ENCODE measurements around the gene CENPE.

CENPE gene

DNA sequence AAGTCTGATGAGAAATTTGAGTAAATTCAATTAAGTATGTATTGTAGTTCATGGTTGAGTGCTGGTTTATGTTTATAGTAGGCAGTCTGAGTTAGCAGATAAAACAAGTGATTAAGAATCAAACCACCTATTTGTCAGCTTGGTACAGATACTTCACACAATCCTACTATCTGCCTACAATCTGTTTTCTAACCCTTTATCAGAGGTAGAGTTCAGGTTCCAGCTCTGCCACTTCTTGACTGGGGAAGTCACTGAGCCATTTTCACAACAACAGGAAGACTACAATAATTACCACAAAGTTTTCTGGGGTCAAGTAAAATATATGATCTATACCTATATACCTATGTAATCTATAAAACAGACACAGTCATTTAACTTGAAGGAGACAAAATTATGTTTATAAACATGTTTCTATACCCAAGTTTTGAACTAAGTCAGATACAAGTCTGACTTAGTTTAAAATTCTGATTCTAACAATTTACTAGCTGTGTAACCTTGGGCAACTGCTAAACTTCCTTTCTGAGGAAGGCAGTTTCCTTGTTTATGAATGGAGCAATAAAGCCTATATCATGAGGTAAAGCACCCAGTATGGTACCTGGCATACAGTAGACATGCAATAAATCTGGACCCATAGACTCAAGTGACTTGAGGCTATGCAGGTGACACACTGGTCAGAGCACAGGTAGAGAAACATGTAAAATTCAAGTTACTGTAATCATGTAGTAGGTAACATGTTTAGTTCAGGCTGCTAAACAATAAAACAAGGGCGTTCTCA, 61.3 kb downstream of the CENPE start:
- Histone ChIP-seq H3K9me3 (ENCODE audit: control insufficient read depth, insufficient read depth, low read depth, low read length) (no peaks in the 10 kb centered on the region), H3K27ac (ENCODE audit: extremely low read depth, low read depth, low read length) (no peak overlapping the region), H3K4me3 (ENCODE audit: low read depth, low read length) (no peak overlapping the region), H3K4me1 (ENCODE audit: control insufficient read depth, insufficient read depth, low read length) (no peaks in the 10 kb centered on the region), H3K36me3 (ENCODE audit: control insufficient read depth in 2 of 2, insufficient read depth in 1 of 2, low read length in 2 of 2) (peaks cover 21 to 81% of the 10 kb centered on the region in 2 experiments)
- no peak for TF ChIP-seq ZNF571 (tag by site-specific recombination; IDR thresholded peaks at IDR 0.05)
- TF ChIP-seq, protein P1, sequence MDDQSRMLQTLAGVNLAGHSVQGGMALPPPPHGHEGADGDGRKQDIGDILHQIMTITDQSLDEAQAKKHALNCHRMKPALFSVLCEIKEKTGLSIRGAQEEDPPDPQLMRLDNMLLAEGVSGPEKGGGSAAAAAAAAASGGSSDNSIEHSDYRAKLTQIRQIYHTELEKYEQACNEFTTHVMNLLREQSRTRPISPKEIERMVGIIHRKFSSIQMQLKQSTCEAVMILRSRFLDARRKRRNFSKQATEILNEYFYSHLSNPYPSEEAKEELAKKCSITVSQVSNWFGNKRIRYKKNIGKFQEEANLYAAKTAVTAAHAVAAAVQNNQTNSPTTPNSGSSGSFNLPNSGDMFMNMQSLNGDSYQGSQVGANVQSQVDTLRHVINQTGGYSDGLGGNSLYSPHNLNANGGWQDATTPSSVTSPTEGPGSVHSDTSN (CRISPR knock-in tag; IDR thresholded peaks at IDR 0.05): no peak
- no peak for TF ChIP-seq ZNF777 (tag by site-specific recombination; IDR thresholded peaks at IDR 0.05; ENCODE audit: borderline replicate concordance)
- TF ChIP-seq ZNF747 (tag by site-specific recombination; IDR thresholded peaks at IDR 0.05): no peak
- TF ChIP-seq YY1 (tag by site-specific recombination; IDR thresholded peaks at IDR 0.05): no peak
- TF ChIP-seq ZNF10 (tag by site-specific recombination; IDR thresholded peaks at IDR 0.05): no peak
- no peak for TF ChIP-seq ZNF664 (tag by site-specific recombination; IDR thresholded peaks at IDR 0.05)
- TF ChIP-seq ZFP69B (tag by site-specific recombination; IDR thresholded peaks at IDR 0.05): no peak
- TF ChIP-seq, protein P2, sequence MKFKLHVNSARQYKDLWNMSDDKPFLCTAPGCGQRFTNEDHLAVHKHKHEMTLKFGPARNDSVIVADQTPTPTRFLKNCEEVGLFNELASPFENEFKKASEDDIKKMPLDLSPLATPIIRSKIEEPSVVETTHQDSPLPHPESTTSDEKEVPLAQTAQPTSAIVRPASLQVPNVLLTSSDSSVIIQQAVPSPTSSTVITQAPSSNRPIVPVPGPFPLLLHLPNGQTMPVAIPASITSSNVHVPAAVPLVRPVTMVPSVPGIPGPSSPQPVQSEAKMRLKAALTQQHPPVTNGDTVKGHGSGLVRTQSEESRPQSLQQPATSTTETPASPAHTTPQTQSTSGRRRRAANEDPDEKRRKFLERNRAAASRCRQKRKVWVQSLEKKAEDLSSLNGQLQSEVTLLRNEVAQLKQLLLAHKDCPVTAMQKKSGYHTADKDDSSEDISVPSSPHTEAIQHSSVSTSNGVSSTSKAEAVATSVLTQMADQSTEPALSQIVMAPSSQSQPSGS (tag by site-specific recombination; IDR thresholded peaks at IDR 0.05; ENCODE audit: low read depth): no peak
- TF ChIP-seq, protein P3, sequence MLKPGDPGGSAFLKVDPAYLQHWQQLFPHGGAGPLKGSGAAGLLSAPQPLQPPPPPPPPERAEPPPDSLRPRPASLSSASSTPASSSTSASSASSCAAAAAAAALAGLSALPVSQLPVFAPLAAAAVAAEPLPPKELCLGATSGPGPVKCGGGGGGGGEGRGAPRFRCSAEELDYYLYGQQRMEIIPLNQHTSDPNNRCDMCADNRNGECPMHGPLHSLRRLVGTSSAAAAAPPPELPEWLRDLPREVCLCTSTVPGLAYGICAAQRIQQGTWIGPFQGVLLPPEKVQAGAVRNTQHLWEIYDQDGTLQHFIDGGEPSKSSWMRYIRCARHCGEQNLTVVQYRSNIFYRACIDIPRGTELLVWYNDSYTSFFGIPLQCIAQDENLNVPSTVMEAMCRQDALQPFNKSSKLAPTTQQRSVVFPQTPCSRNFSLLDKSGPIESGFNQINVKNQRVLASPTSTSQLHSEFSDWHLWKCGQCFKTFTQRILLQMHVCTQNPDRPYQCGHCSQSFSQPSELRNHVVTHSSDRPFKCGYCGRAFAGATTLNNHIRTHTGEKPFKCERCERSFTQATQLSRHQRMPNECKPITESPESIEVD (tag by site-specific recombination; IDR thresholded peaks at IDR 0.05): no peak
- no peak for TF ChIP-seq ZNF37A (tag by site-specific recombination; IDR thresholded peaks at IDR 0.05)
- no peak for TF ChIP-seq ZNF521 (tag by site-specific recombination; IDR thresholded peaks at IDR 0.05)
- TF ChIP-seq, protein P4, sequence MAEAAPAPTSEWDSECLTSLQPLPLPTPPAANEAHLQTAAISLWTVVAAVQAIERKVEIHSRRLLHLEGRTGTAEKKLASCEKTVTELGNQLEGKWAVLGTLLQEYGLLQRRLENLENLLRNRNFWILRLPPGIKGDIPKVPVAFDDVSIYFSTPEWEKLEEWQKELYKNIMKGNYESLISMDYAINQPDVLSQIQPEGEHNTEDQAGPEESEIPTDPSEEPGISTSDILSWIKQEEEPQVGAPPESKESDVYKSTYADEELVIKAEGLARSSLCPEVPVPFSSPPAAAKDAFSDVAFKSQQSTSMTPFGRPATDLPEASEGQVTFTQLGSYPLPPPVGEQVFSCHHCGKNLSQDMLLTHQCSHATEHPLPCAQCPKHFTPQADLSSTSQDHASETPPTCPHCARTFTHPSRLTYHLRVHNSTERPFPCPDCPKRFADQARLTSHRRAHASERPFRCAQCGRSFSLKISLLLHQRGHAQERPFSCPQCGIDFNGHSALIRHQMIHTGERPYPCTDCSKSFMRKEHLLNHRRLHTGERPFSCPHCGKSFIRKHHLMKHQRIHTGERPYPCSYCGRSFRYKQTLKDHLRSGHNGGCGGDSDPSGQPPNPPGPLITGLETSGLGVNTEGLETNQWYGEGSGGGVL (tag by site-specific recombination; IDR thresholded peaks at IDR 0.05): no peak
- TF ChIP-seq, protein P5, sequence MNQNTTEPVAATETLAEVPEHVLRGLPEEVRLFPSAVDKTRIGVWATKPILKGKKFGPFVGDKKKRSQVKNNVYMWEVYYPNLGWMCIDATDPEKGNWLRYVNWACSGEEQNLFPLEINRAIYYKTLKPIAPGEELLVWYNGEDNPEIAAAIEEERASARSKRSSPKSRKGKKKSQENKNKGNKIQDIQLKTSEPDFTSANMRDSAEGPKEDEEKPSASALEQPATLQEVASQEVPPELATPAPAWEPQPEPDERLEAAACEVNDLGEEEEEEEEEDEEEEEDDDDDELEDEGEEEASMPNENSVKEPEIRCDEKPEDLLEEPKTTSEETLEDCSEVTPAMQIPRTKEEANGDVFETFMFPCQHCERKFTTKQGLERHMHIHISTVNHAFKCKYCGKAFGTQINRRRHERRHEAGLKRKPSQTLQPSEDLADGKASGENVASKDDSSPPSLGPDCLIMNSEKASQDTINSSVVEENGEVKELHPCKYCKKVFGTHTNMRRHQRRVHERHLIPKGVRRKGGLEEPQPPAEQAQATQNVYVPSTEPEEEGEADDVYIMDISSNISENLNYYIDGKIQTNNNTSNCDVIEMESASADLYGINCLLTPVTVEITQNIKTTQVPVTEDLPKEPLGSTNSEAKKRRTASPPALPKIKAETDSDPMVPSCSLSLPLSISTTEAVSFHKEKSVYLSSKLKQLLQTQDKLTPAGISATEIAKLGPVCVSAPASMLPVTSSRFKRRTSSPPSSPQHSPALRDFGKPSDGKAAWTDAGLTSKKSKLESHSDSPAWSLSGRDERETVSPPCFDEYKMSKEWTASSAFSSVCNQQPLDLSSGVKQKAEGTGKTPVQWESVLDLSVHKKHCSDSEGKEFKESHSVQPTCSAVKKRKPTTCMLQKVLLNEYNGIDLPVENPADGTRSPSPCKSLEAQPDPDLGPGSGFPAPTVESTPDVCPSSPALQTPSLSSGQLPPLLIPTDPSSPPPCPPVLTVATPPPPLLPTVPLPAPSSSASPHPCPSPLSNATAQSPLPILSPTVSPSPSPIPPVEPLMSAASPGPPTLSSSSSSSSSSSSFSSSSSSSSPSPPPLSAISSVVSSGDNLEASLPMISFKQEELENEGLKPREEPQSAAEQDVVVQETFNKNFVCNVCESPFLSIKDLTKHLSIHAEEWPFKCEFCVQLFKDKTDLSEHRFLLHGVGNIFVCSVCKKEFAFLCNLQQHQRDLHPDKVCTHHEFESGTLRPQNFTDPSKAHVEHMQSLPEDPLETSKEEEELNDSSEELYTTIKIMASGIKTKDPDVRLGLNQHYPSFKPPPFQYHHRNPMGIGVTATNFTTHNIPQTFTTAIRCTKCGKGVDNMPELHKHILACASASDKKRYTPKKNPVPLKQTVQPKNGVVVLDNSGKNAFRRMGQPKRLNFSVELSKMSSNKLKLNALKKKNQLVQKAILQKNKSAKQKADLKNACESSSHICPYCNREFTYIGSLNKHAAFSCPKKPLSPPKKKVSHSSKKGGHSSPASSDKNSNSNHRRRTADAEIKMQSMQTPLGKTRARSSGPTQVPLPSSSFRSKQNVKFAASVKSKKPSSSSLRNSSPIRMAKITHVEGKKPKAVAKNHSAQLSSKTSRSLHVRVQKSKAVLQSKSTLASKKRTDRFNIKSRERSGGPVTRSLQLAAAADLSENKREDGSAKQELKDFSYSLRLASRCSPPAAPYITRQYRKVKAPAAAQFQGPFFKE (tag by site-specific recombination; IDR thresholded peaks at IDR 0.05; ENCODE audit: borderline replicate concordance): no peak
- no peak for TF ChIP-seq ZNF169 (tag by site-specific recombination; IDR thresholded peaks at IDR 0.05)
- TF ChIP-seq OVOL3 (tag by site-specific recombination; IDR thresholded peaks at IDR 0.05): no peak
- TF ChIP-seq ZNF23 (tag by site-specific recombination; IDR thresholded peaks at IDR 0.05; ENCODE audit: borderline replicate concordance): no peak
- TF ChIP-seq, protein P6, sequence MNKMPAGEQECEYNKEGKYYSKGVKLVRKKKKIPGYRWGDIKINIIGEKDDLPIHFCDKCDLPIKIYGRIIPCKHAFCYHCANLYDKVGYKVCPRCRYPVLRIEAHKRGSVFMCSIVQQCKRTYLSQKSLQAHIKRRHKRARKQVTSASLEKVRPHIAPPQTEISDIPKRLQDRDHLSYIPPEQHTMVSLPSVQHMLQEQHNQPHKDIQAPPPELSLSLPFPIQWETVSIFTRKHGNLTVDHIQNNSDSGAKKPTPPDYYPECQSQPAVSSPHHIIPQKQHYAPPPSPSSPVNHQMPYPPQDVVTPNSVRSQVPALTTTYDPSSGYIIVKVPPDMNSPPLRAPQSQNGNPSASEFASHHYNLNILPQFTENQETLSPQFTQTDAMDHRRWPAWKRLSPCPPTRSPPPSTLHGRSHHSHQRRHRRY (tag by site-specific recombination; IDR thresholded peaks at IDR 0.05): no peak
- POLR2A ChIA-PET: no interaction called here
- CTCF ChIA-PET: no interaction called here

Measured in HEK293 (cell line).